Panc1 (cell line): Measurements from ENCODE around the gene SLC40A1. TPM values are rescaled to one million over a fixed set of nuclear protein-coding genes. Genes with fewer than 3 reads are reported as not detected.

Experiments used
- ATAC-seq: fragments of 200-7000 bp; cut with Tn5 transposase; 2 replicates; pipeline ENCODE4 v1.9.1; 2020; ENCODE audit warnings: mild to moderate bottlenecking, moderate library complexity
- BruUV-seq: library from RNA; stranded (reverse); fragments of 400-500 nt; replicated peaks from 2 replicates; lab custom pipeline; 2021; lab: Mats Ljungman, UMichigan
- CTCF ChIA-PET: fragments of 300-600 bp; sonication (Branson Sonifier 250); formaldehyde crosslinking; loops from one replicate; lab custom pipeline; 2022; ENCODE audit warnings: antibody characterized with exemption; lab: Charles Lee
- POLR2A ChIA-PET: fragments of 300-600 bp; sonication (Branson Sonifier 250); formaldehyde crosslinking; loops from one replicate; lab custom pipeline; 2022; ENCODE audit warnings: antibody characterized with exemption; lab: Charles Lee
- DNase-seq: peaks from one replicate; pipeline ENCODE4 v3.0.0-alpha.2; 2010; ENCODE audit warnings: low read depth, low spot score
- H3K27ac ChIP-seq: 2 replicates; pipeline ENCODE4 v1.5.1; 2011; ENCODE audit warnings: mild to moderate bottlenecking, low read length, inconsistent platforms
- H3K27me3 ChIP-seq: fragments of 200-500 bp; sonication (Bioruptor generic); 2 replicates; pipeline ENCODE4 v1.6.0; 2014; ENCODE audit warnings: low read length, inconsistent platforms; ENCODE audit not compliant: control insufficient read depth, insufficient read depth
- H3K36me3 ChIP-seq: fragments of 200-500 bp; sonication (Bioruptor generic); 2 replicates; pipeline ENCODE4 v1.5.1; 2014; ENCODE audit warnings: inconsistent platforms, mild to moderate bottlenecking, low read length, moderate library complexity; ENCODE audit not compliant: control insufficient read depth, insufficient read depth
- H3K4me1 ChIP-seq: 2 replicates; pipeline ENCODE4 v1.5.1; 2011; ENCODE audit warnings: inconsistent platforms, mild to moderate bottlenecking, low read length, moderate library complexity; ENCODE audit not compliant: control insufficient read depth, insufficient read depth
- H3K4me3 ChIP-seq, 2 experiments: 2 replicates each; pipeline ENCODE4 v1.5.1; 2011 to 2012; ENCODE audit warnings: low read depth in 2 of 2, low read length in 2 of 2, mild to moderate bottlenecking in 2 of 2, inconsistent platforms in 1 of 2, moderate library complexity in 1 of 2
- H3K9me3 ChIP-seq: fragments of 200-500 bp; sonication (Bioruptor generic); 2 replicates; pipeline ENCODE4 v1.5.1; 2014; ENCODE audit warnings: low read depth, mild to moderate bottlenecking, inconsistent platforms, low read length, moderate library complexity; ENCODE audit not compliant: control insufficient read depth, insufficient read depth
- CTCF ChIP-seq: fragments of 450-650 bp; IDR thresholded peaks from 2 replicates; pipeline ENCODE4 v1.5.1; 2017; ENCODE audit warnings: mild to moderate bottlenecking
- POLR2AphosphoS5 ChIP-seq: IDR thresholded peaks from 2 replicates; pipeline ENCODE4 v1.6.1; 2012; ENCODE audit warnings: mild to moderate bottlenecking, low read depth, low read length, moderate library complexity
- REST ChIP-seq, 2 experiments: IDR thresholded peaks; 2 replicates each; pipeline ENCODE4 v1.6.1; 2011 to 2012; ENCODE audit warnings: low read depth in 2 of 2, control low read depth in 1 of 2, low read length in 1 of 2, mild to moderate bottlenecking in 1 of 2, moderate library complexity in 1 of 2; ENCODE audit not compliant: insufficient read depth in 1 of 2
- SIN3A ChIP-seq: IDR thresholded peaks from 2 replicates; pipeline ENCODE4 v1.6.1; 2012; ENCODE audit warnings: low read depth, mild to moderate bottlenecking, low read length, moderate library complexity, borderline replicate concordance; ENCODE audit not compliant: insufficient read depth
- TCF7L2 ChIP-seq: IDR thresholded peaks from 2 replicates; pipeline ENCODE4 v1.6.1; 2011; ENCODE audit warnings: mild to moderate bottlenecking, low read depth, low read length, inconsistent platforms
- in situ Hi-C: cut with HindIII; loops from 2 replicates; pipeline ENCODE4 v1.10.0; 2016; ENCODE audit warnings: low sequenced_read_pairs, low pct_unique_long_range_greater_than_20kb
- intact Hi-C: fragments of 100-400 bp; cut with micrococcal nuclease; formaldehyde crosslinking; loops from one replicate; pipeline ENCODE4 v1.10.0; 2022; ENCODE audit not compliant: unreplicated experiment
- total RNA-seq: library from RNA; stranded (reverse); gene quantifications from one replicate; pipeline ENCODE4 v1.2.1, GENCODE V29; 2021; ENCODE audit not compliant: unreplicated experiment

The SLC40A1 gene
- total RNA-seq, 1 experiment from 2014 or later = 0.74 TPM

GRCh38 chr2:189601043-189601442 lies 20.5 kb upstream of the SLC40A1 start:
- no TSS peak for BruUV-seq
- ChIA-PET POLR2A (no interaction called here), CTCF (no interaction called here)
- no peaks in the 10 kb centered on the region for H3K4me1 ChIP-seq
- ATAC-seq (no peak), DNase-seq (no peak)
- H3K4me3 ChIP-seq = no peak overlapping the region
- H3K27me3 ChIP-seq = no peaks in the 10 kb centered on the region
- intact Hi-C loops = no loop called here
- H3K36me3 ChIP-seq = no peaks in the 10 kb centered on the region
- no peak for TF ChIP-seq TCF7L2
- no peak for TF ChIP-seq CTCF
- no peak for TF ChIP-seq SIN3A
- no peak for TF ChIP-seq POLR2AphosphoS5
- TF ChIP-seq REST (IDR thresholded peaks at IDR 0.05; ENCODE audit: insufficient read depth in 1 of 2, low read depth in 2 of 2, low read length in 1 of 2) = no peak
- no peak overlapping the region for H3K27ac ChIP-seq
- H3K9me3 ChIP-seq = no peaks in the 10 kb centered on the region
- in situ Hi-C loops = no loop called here

- intact Hi-C loops = no loop called here
- DNase-seq = no peak
- H3K36me3 ChIP-seq = no peaks in the 10 kb centered on the region
- CTCF ChIA-PET = no interaction called here
- no peak for TF ChIP-seq CTCF
- TF ChIP-seq REST (IDR thresholded peaks at IDR 0.05; ENCODE audit: insufficient read depth in 1 of 2, low read depth in 2 of 2, low read length in 1 of 2) = no peak
- no peak for TF ChIP-seq POLR2AphosphoS5
- TF ChIP-seq SIN3A = no peak
- TF ChIP-seq TCF7L2 = no peak
- H3K27ac ChIP-seq = no peak overlapping the region
- H3K9me3 ChIP-seq = no peaks in the 10 kb centered on the region
- no TSS peak for BruUV-seq
- POLR2A ChIA-PET = no interaction called here
- no peaks in the 10 kb centered on the region for H3K27me3 ChIP-seq
- no peak overlapping the region for H3K4me3 ChIP-seq
- no peaks in the 10 kb centered on the region for H3K4me1 ChIP-seq
- ATAC-seq = no peak
- in situ Hi-C loops = no loop called here
Observed at GRCh38 chr2:189599245-189599644, 18.7 kb upstream of the SLC40A1 start.
